ENCODE results near the gene CACNB2.

CACNB2 gene

DNA sequence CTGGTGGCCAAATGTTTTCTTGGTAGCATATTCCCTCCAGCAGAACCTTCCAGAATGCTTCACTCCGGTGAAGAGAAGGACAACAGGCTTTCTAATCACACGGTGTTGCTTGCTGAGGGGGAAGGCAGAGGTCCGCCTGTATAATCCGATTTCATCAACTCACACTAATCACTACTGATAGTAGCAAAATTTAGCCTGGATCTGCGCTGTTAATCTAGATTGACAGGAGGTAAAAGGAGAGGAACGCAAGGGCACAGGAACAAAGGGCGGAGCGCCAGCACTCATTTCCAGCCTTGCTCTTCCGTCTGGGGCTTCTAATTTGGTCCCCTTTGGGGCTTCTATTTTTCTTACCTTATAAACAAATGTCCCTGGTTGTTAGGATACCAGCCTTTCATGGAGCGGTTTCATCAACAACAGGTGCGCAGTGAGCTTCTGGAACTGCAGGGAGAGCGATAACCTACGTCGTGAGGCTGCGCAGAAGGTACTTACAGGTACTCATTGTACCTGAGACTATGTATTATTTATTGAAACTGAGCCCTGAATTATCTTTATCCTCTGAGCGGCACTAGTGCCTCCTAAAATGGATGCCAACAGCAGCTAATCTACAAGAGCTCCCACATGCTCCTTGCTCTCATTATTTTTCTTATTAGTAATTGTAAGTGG is 150.6 kb downstream of the CACNB2 start:
- FAIRE-seq: no peak

DNA sequence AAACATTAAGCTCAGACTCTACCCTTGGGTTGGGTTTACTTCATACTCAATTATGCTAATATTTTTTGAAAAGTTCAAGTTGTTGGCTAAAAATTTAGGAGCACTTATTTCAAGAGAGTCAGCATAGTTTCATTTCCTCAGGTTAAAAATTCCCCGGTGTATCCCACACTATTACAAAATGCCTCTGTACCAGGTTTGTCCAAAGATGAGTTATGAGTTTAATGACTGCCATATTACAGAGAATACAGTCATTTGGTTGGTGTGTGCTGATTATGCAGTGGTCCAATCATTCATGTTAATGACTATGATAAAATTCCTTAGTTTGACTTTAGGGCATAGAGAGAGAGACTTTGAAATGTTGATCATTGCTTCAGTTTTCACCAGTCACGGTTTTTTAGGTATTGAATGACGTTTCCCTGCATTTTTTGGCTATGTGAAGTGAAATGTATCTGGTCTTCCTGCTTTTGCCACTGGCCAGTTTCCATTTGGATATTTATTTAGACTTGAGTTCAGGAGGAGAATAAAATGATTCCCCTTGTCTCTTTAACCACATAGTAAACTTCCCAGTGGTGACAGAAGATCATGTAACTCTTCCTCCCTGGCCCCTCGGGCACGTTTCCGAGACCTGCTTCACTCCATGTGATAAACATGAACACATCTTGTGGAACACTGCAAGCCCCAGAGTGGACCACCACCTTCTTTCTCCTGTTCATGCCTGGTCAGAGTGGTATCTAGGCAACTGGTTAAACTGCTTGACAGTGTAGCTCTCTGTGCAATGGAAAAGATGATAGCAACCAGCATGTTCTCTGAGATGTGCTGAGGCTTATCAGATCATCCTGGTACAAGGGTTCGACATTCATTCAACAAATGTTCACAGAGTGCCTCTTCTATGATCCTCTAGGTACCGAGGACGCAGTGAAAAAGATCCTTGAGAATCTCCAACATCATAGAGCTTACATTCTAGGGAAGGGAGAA is 153.6 kb downstream of the CACNB2 start:
- TF ChIP-seq POLR2A (IDR thresholded peaks at IDR 0.05; ENCODE audit: low read depth, low read length): no peak
- no peak for FAIRE-seq
- DNase-seq (ENCODE audit: insufficient read length, low spot score): no peak

More for the DNA sequence above, 150.6 kb downstream of the CACNB2 start:
- no peak for TF ChIP-seq POLR2A (IDR thresholded peaks at IDR 0.05; ENCODE audit: low read depth, low read length)
- DNase-seq (ENCODE audit: insufficient read length, low spot score): no peak

DNA sequence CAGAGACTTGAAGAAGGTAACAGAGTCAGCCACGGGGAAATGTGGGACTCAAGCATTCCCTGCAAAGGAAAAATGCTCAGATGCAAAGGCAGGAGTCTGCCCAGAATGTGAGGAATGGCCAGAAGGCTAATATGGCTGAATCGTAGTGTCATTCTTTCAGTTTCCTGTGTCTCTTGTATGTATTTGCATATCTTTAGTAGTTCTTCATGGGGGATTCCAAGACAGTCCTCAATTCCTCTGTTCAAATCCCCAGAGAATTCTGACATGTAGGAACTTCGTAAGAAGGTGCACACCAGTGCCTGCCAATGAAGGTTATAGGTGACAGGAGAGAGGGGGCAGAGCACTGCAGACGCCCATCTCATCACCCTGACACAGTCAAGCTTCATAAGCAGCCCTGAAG is 154.4 kb downstream of the CACNB2 start:
- FAIRE-seq (no peak), DNase-seq (ENCODE audit: insufficient read length, low spot score) (no peak)
- TF ChIP-seq POLR2A (IDR thresholded peaks at IDR 0.05; ENCODE audit: low read depth, low read length): no peak

DNA sequence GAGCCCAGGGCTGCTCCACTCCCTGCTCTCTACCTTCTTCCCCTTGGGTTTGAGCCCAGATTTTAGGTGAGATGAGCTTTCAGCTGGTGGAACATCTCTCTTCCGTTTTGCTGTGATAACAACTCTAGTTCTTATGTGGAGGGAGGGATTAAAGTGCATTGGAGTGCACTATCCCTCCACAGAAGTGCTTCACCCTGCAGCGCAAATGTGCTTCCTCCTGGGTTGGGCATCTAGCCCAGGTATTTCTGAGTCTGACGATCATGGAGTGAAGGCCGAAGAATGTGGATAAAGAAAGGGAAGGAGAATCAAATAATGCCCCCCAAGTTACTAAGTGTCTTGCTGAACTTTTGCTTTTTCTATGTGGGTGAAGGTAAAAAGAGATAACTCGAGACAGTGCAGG is 157.4 kb downstream of the CACNB2 start:
- DNase-seq (ENCODE audit: insufficient read length, low spot score) (no peak), FAIRE-seq (no peak)
- TF ChIP-seq POLR2A (IDR thresholded peaks at IDR 0.05; ENCODE audit: low read depth, low read length): no peak

DNA sequence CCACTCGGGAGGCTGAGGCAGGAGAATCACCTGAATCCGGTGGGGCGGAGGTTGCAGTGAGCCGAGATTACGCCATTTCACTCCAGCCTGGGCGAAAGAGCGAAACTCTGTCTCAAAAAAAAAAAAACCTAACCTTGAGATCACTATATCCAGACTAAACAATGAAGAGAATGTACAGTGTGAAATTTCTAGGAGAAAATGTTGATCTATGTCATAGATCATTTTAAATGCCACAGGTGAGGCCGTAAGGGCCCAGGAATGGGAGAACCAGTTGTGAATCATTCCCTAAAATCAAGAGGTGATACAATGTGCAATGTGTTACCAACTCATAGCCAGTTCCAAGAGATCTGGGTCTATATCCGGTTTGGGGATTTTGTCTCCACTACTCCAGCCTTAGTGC is 158.0 kb downstream of the CACNB2 start:
- no peak for TF ChIP-seq POLR2A (IDR thresholded peaks at IDR 0.05; ENCODE audit: low read depth, low read length)
- DNase-seq (ENCODE audit: insufficient read length, low spot score) (no peak), FAIRE-seq (no peak)

DNA sequence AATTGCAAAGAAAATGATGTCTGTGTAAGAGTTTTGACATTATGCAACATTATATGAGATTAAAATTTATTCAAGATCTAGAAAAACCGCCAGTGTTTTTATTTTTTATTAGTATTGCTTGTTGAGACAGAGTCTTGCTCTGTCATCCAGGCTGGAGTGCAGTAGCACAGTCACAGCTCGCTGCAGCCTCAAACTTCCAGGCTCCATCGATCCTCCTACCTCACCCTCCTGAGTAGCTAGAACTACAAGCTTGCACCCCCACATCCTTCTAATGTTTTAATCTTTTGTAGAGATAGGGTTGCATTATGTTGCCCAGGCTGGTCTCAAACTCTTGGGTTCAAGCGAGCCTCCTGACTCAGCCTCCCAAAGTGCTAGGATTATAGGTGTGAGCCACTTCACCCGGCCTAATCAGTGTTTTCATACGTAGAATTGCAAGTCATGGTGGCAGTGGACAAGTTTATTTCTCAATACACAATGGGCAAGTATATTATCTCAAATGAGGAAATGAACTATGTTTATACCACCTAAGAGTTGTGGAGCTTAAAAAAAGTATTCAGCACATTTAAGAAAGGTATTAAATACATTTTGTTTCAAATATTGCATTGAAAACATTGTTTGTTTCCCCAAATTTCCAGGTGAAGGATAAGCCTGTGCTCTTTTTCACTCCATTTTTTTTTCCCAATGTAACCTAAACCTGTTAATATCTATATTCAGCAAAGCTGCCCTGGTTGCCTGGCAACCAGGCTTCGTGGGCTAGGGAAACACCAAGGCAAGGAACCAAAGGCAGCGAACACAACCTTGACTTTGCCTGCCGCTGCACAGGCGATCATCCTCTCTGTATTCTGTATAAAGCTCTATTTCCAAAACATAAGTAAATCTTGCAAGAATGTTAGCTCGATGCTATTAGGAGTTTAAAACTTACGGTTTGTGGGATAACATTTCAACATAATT is 163.9 kb downstream of the CACNB2 start:
- DNase-seq (ENCODE audit: insufficient read length, low spot score) (no peak), FAIRE-seq (no peak)
- TF ChIP-seq POLR2A (IDR thresholded peaks at IDR 0.05; ENCODE audit: low read depth, low read length): no peak

DNA sequence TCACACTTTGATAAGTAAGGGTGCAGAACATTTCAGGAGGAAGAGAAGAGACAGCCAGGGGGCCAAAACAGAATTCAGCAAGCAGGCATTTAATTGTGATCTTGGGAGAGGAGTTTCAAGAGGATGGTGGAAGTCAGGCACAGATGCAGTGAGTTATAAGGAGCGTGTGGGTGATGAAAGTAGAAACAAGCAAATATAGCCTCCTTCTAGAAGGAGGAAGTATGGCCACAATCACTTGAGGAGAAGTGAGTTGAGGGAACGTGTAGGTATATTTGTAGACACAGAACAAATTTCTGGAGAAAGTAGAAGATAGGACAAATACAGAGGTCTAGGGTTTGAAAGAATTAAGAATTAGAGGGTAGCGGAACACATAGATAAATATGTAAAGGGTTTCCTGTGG is 165.8 kb downstream of the CACNB2 start:
- DNase-seq (ENCODE audit: insufficient read length, low spot score): no peak
- no peak for FAIRE-seq
- no peak for TF ChIP-seq POLR2A (IDR thresholded peaks at IDR 0.05; ENCODE audit: low read depth, low read length)

DNA sequence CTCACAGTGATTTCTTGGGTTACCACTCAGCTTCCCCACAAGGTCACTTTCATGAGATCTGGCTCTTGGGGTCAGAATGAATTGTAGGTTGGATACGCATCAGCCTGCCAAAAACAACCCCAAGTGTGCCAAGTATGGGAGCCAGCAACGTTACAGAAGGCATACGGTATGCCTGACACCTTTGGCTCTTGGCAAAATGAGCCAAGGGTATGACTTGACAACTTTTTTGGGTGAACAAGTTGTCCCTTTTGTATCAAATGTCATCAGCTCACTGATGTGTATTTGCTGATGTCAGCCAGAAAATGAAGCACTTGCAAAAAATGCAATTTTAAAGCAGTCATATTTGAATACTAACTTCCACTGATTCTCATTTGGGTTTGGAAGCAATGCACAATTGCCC is 168.4 kb downstream of the CACNB2 start:
- DNase-seq (ENCODE audit: insufficient read length, low spot score) (no peak), FAIRE-seq (no peak)
- TF ChIP-seq POLR2A (IDR thresholded peaks at IDR 0.05; ENCODE audit: low read depth, low read length): no peak

DNA sequence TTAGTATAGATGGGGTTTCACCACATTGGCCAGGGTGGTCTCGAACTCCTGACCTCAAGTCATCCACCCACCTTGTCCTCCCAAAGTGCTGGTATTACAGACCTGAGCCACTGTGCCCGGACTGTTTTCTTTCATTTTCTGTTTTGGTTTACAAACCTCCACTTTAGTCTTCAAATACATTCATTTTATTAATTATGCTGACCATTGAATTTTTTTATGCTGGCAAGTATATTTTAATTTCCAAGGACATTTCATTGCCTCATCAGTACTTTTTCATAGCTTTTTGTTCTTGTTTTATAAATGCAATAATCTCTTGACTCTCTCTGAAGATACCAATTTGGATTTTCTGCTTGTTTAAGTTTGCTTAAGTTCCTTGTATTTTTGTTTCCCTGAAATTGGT is 170.5 kb downstream of the CACNB2 start:
- DNase-seq (ENCODE audit: insufficient read length, low spot score) (no peak), FAIRE-seq (no peak)
- no peak for TF ChIP-seq POLR2A (IDR thresholded peaks at IDR 0.05; ENCODE audit: low read depth, low read length)

DNA sequence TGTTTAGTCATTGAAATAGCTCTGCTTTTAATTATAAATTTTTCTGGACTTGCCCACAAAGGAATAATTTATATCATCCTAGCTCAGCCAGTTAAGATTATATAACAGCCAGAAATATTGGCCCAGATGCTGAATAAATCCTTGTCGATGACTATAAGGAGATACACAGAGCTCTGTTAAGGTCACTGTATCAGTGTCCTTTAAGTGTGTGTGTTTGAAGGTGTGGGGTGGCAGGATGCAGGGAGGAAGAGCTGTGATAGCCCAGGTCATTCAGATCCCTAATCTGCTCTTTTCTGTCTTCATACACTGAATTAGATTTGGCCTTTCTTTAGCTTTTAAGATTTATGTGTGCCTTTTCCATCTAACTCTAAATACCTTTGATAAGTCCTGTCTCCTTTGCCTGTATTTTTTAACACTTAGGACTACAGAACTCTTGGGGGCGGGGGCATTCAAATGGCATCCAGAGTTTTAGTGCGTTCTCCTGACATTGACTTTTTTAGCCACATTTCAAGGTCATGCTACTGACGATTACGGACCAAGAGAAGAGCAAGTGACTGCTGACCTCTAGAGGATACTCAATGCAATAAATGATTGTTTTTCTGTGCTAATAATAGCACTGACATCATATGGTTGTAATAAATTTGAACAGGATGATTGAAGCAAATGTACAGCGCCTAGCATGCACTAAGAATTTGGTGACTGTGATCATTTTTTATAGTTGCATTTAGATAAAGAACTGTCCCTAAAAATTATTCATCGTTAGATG is 172.3 kb downstream of the CACNB2 start:
- no peak for TF ChIP-seq POLR2A (IDR thresholded peaks at IDR 0.05; ENCODE audit: low read depth, low read length)
- DNase-seq (ENCODE audit: insufficient read length, low spot score) (no peak), FAIRE-seq (peak; percentile 64)

DNA sequence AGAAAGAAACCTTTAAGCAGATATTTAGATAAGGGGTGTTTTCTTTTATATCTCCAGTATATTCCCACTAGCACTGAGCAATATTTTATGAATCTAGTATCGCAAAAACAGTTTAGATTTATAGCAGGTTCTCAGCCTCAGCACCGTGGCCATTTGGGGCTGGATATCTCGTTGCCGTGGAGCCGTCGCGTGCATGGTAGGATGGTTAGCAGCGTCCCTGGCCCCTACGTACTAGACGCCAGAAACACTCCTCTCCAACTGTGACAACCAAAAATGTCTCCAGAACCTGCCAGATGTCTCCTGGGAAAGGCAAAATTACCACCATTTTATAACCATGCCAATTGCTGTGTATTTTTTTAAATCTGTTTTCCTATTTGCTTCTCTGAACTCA is 172.9 kb downstream of the CACNB2 start:
- no peak for TF ChIP-seq POLR2A (IDR thresholded peaks at IDR 0.05; ENCODE audit: low read depth, low read length)
- FAIRE-seq: no peak
- no peak for DNase-seq (ENCODE audit: insufficient read length, low spot score)

DNA sequence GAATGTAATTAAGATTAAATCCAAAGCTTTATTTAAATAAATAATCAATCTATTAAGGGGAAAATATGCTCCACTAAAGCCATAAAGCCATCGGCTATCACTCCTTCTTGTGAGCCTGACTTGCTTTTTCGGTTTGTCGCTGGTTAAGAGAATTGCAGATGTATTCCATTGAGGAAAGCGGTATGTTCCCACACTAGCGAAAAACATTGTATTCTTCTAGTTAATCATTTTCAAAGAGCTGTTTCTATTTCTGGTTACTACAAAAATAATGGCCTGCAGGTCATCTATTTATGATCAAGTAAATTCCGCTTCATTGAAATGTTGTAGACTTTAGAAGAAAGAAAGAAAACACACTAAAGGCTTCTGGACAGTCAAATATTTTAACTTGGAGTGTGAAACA is 173.4 kb downstream of the CACNB2 start:
- no peak for TF ChIP-seq POLR2A (IDR thresholded peaks at IDR 0.05; ENCODE audit: low read depth, low read length)
- DNase-seq (ENCODE audit: insufficient read length, low spot score) (no peak), FAIRE-seq (no peak)

DNA sequence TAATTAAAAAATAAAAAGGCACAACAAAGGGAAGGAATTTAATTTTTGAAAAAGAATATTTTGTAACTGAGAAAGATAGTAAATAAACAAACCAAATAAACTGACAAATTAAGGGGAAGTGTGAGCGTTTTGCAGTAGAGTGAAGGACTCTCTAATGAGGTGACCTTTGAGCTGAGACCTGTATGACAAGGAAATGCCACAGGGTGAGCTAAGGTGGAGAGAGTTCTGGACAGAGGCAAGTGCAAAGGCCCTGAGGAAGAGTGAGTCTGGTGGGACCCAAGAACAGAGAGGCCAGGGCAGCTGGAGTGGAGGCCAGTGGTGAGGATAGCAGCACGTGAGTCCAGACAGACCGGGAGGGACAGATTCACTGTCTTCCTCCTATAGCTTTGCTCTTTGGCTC is 179.4 kb downstream of the CACNB2 start:
- DNase-seq (ENCODE audit: insufficient read length, low spot score) (no peak), FAIRE-seq (no peak)
- no peak for TF ChIP-seq POLR2A (IDR thresholded peaks at IDR 0.05; ENCODE audit: low read depth, low read length)

All from H54 (cell line).